Gastroesophageal sphincter (tissue), 4 donors: Measurements from ENCODE around the gene CSGALNACT2. TPM values are rescaled to one million over a fixed set of nuclear protein-coding genes. Genes with fewer than 3 reads are reported as not detected.
A peak's percentile ranks its signal among the peaks of the same experiment; 100 is the strongest.

Experiments
- ATAC-seq: fragments of 150-250 bp; one replicate; pipeline ENCODE4 v1.9.1; 2016; ENCODE audit warnings: mild to moderate bottlenecking, moderate library complexity
- H3K27ac ChIP-seq, 4 donors: fragments of 200-600 bp; sonication (generic) in 3 of 4; 1 replicate in 3 of 4; 2 replicates in 1 of 4; pipeline ENCODE4 v1.5.1; 2016 to 2019
- H3K27me3 ChIP-seq: fragments of 200-600 bp; sonication (generic); one replicate; pipeline ENCODE4 v1.5.1; 2019
- H3K36me3 ChIP-seq, 2 donors: fragments of 200-600 bp; sonication (generic); one replicate each; pipeline ENCODE4 v1.5.1; 2019; ENCODE audit warnings: control low read depth in 1 of 2
- H3K4me1 ChIP-seq, 3 donors: fragments of 200-600 bp; sonication (generic); 1 replicate in 2 of 3; 2 replicates in 1 of 3; pipeline ENCODE4 v1.5.1; 2016 to 2019; ENCODE audit warnings: control low read depth in 2 of 3
- H3K4me3 ChIP-seq, 2 donors: fragments of 200-600 bp; sonication (generic); one replicate each; pipeline ENCODE4 v1.5.1; 2019; ENCODE audit warnings: mild to moderate bottlenecking in 1 of 2, moderate library complexity in 1 of 2
- H3K9me3 ChIP-seq, 3 donors: fragments of 200-600 bp; sonication (generic); one replicate each; pipeline ENCODE4 v1.5.1; 2017 to 2019; ENCODE audit warnings: control low read depth in 2 of 3
- CTCF ChIP-seq, 4 experiments: fragments of 200-600 bp in 2 of 4; fragments of 450-650 bp in 2 of 4; sonication (generic) in 1 of 4; IDR thresholded peaks; one replicate each; pipeline ENCODE4 v1.5.1; 2017 to 2019; ENCODE audit warnings: antibody characterized with exemption in 4 of 4, mild to moderate bottlenecking in 2 of 4, moderate library complexity in 2 of 4
- EP300 ChIP-seq: sonication (generic); formaldehyde crosslinking; IDR thresholded peaks from one replicate; pipeline ENCODE4 v1.6.1; 2017; ENCODE audit warnings: antibody characterized with exemption, mild to moderate bottlenecking
- POLR2A ChIP-seq, 2 donors: fragments of 450-650 bp; IDR thresholded peaks; one replicate each; pipeline ENCODE4 v1.6.1; 2017; ENCODE audit warnings: antibody characterized with exemption in 2 of 2, mild to moderate bottlenecking in 2 of 2, moderate library complexity in 1 of 2
- POLR2AphosphoS5 ChIP-seq: sonication (generic); formaldehyde crosslinking; IDR thresholded peaks from one replicate; pipeline ENCODE4 v1.6.1; 2017; ENCODE audit warnings: antibody characterized with exemption
- WGBS, 2 donors: methylation state at CpG; one replicate each; pipeline ENCODE4 v1.1.5; 2018; ENCODE audit warnings: low coverage in 1 of 2; 5-methylcytosine and 5-hydroxymethylcytosine counted together
- total RNA-seq, 4 donors: library from RNA; depleted of rRNA; stranded (reverse); fragments of >200 nt; gene quantifications; one replicate each; pipeline ENCODE4 v1.1.0, GENCODE V29; 2016

The CSGALNACT2 gene
- total RNA-seq, 4 donors from 2014 or later: 28.4 to 37.4 (median 32.7) TPM

DNA sequence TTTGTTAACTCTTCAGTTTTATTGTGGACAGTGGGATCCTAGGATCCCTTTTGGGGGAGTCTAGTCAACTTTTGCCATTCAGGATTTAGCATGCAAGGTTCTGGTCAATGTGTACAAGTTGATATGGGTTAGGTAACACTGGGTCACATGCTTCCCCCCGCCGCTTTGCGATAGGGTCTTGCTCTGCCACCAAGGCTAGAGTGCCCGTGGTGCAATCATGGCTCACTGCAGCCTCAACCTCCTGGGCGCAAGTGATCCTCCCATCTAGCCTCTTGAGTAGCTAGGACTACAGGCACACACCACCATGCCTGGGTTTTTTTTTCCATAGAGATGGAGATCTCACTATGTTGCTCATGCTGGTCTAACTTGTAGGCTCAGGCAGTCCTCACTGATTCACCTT, 3.2 kb upstream of the CSGALNACT2 start:
- no peak overlapping the region for H3K4me3 ChIP-seq
- ATAC-seq: no peak
- no peak for TF ChIP-seq POLR2AphosphoS5
- no peak for TF ChIP-seq POLR2A (IDR thresholded peaks at IDR 0.05)
- no peak for TF ChIP-seq EP300
- no peak for TF ChIP-seq CTCF (IDR thresholded peaks at IDR 0.05)
- H3K27ac ChIP-seq: no peak overlapping the region
- peaks cover 0 to 30% (median 11%) of the 10 kb centered on the region in 3 donors for H3K4me1 ChIP-seq
- WGBS, 2 donors: 97 to 100% methylated on average over 5 of the region's 5 CpGs
- no peaks in the 10 kb centered on the region for H3K9me3 ChIP-seq
- no peaks in the 10 kb centered on the region for H3K36me3 ChIP-seq
- no peaks in the 10 kb centered on the region for H3K27me3 ChIP-seq

DNA sequence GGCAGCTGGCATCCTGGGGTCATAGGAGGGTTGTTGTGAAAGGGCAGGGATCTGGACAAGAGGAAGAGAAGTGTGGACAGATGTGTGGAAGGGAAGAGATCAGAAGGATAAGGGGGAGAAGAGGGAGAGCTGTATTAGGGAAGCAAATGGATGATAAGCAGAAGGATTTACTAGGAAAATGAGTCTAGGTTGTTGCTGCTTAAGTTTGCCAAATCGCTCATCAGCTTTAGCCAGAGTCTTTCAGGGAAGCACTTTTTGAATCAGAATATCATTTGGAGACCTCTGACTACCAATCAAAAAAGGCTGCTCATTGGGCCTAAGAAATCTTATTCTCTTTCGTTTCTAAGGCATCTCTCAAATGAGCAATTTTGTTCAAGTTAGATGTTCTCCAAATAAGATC, 2.6 kb upstream of the CSGALNACT2 start:
- ATAC-seq: no peak
- H3K27ac ChIP-seq: no peak overlapping the region
- 73 to 80% methylated on average over 2 of the region's 2 CpGs for WGBS, 2 donors
- no peak overlapping the region for H3K4me3 ChIP-seq
- TF ChIP-seq POLR2A (IDR thresholded peaks at IDR 0.05) (no peak), EP300 (no peak), POLR2AphosphoS5 (no peak), CTCF (IDR thresholded peaks at IDR 0.05) (no peak)
- no peaks in the 10 kb centered on the region for H3K27me3 ChIP-seq
- H3K36me3 ChIP-seq: no peaks in the 10 kb centered on the region
- peaks cover 0 to 36% (median 12%) of the 10 kb centered on the region in 3 donors for H3K4me1 ChIP-seq
- H3K9me3 ChIP-seq: no peaks in the 10 kb centered on the region

DNA sequence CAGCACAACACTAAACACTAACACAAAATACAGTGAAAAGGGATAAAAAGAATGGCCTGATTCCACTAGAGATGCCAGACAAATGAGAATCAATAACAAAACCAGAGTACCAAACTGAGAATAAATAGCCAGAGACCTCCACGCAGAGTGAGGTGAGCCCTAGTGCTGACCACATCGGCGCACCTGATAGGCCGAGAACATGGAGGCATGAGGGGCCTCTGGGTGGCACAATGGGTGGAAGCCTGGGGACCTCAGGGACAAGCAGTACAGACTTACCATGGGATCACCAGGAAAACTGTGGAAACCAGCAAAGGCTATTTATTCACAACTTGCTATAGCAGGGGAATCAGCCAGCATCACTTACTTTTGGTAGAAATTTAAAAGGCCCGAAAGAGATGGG, 1.8 kb upstream of the CSGALNACT2 start:
- 93 to 99% methylated on average over 3 to 5 of the region's 5 CpGs for WGBS, 2 donors
- no peak for ATAC-seq
- H3K36me3 ChIP-seq: no peaks in the 10 kb centered on the region

GRCh38 chr10:43136995-43137716, 1.1 kb upstream of the CSGALNACT2 start:
- 27 to 30% methylated on average over 11 to 22 of the region's 27 CpGs for WGBS, 2 donors
- Histone ChIP-seq H3K27me3 (no peaks in the 10 kb centered on the region), H3K4me3 (peak overlapping the region; percentile 53 to 80), H3K36me3 (no peaks in the 10 kb centered on the region), H3K4me1 (peaks cover 0 to 47% (median 12%) of the 10 kb centered on the region in 3 donors), H3K27ac (peak overlapping the region; percentile 71 to 99 (median 97)), H3K9me3 (no peaks in the 10 kb centered on the region)
- no peak for ATAC-seq
- TF ChIP-seq EP300: no peak
- TF ChIP-seq POLR2A (IDR thresholded peaks at IDR 0.05): no peak
- TF ChIP-seq POLR2AphosphoS5: no peak
- TF ChIP-seq CTCF (IDR thresholded peaks at IDR 0.05): no peak

More for the DNA sequence above, 1.8 kb upstream of the CSGALNACT2 start:
- no peak overlapping the region for H3K4me3 ChIP-seq
- H3K9me3 ChIP-seq: no peaks in the 10 kb centered on the region
- H3K27me3 ChIP-seq: no peaks in the 10 kb centered on the region
- TF ChIP-seq EP300 (no peak), CTCF (IDR thresholded peaks at IDR 0.05) (no peak), POLR2A (IDR thresholded peaks at IDR 0.05) (no peak), POLR2AphosphoS5 (no peak)
- H3K4me1 ChIP-seq: peaks cover 0 to 41% (median 12%) of the 10 kb centered on the region in 3 donors
- H3K27ac ChIP-seq: no peak overlapping the region

GRCh38 chr10:43137717-43138020, 576 bp upstream of the CSGALNACT2 start:
- no peaks in the 10 kb centered on the region for H3K9me3 ChIP-seq
- H3K36me3 ChIP-seq: no peaks in the 10 kb centered on the region
- no peaks in the 10 kb centered on the region for H3K27me3 ChIP-seq
- ATAC-seq: peak; percentile 59
- peaks cover 0 to 52% (median 12%) of the 10 kb centered on the region in 3 donors for H3K4me1 ChIP-seq
- whole genome bisulfite sequencing, 2 donors: 0 to 2% methylated on average over 7 to 9 of the region's 30 CpGs
- H3K4me3 ChIP-seq: peak overlapping the region; percentile 53 to 80
- TF ChIP-seq POLR2AphosphoS5: peak; percentile 39
- TF ChIP-seq CTCF (IDR thresholded peaks at IDR 0.05): no peak
- no peak for TF ChIP-seq POLR2A (IDR thresholded peaks at IDR 0.05)
- no peak for TF ChIP-seq EP300
- peak overlapping the region; percentile 71 to 99 (median 97) for H3K27ac ChIP-seq
